MCF 10A (cell line): Measurements from ENCODE around the gene GAS5. TPM values are rescaled to one million over a fixed set of nuclear protein-coding genes. Genes with fewer than 3 reads are reported as not detected.

Experiments used
- BruUV-seq: library from RNA; stranded (reverse); fragments of 400-500 nt; replicated peaks from 2 replicates; lab custom pipeline; 2021; lab: Mats Ljungman, UMichigan
- CTCF ChIA-PET: fragments of 300-600 bp; sonication (Branson Sonifier 250); formaldehyde crosslinking; extraction: SDS; loops from one replicate; lab custom pipeline; 2021; ENCODE audit warnings: antibody characterized with exemption, inconsistent platforms; lab: Yijun Ruan, JAX
- POLR2A ChIA-PET: fragments of 300-600, 350-650 bp; sonication (Branson Sonifier 250); formaldehyde crosslinking; extraction: SDS; loops from one replicate; lab custom pipeline; 2020; ENCODE audit warnings: antibody characterized with exemption, inconsistent platforms; lab: Yijun Ruan, JAX
- DNase-seq: peaks from one replicate; pipeline ENCODE4 v3.0.0-alpha.2; 2018; ENCODE audit not compliant: unreplicated experiment
- H3K27ac Mint-ChIP-seq: one replicate; pipeline ENCODE4 v1.8.0; 2022; ENCODE audit warnings: mild to moderate bottlenecking, low read depth, mixed read lengths; ENCODE audit not compliant: unreplicated experiment
- H3K27me3 Mint-ChIP-seq: one replicate; pipeline ENCODE4 v1.8.0; 2022; ENCODE audit warnings: mixed read lengths; ENCODE audit not compliant: insufficient read depth, unreplicated experiment
- H3K36me3 Mint-ChIP-seq: one replicate; pipeline ENCODE4 v1.8.0; 2022; ENCODE audit warnings: mild to moderate bottlenecking, moderate library complexity, mixed read lengths; ENCODE audit not compliant: insufficient read depth, unreplicated experiment
- H3K4me1 Mint-ChIP-seq: one replicate; pipeline ENCODE4 v1.8.0; 2022; ENCODE audit warnings: mixed read lengths; ENCODE audit not compliant: insufficient read depth, unreplicated experiment
- H3K4me3 Mint-ChIP-seq: one replicate; pipeline ENCODE4 v1.8.0; 2022; ENCODE audit warnings: mild to moderate bottlenecking, moderate library complexity, mixed read lengths; ENCODE audit not compliant: unreplicated experiment
- H3K9me3 Mint-ChIP-seq: one replicate; pipeline ENCODE4 v1.8.0; 2022; ENCODE audit warnings: mixed read lengths; ENCODE audit not compliant: unreplicated experiment
- CTCF ChIP-seq: fragments of 200-600 bp; IDR thresholded peaks from one replicate; pipeline ENCODE4 v1.8.0; 2022; ENCODE audit warnings: antibody characterized with exemption, mild to moderate bottlenecking; ENCODE audit not compliant: unreplicated experiment
- intact Hi-C: fragments of 100-400 bp; cut with micrococcal nuclease; formaldehyde crosslinking; loops from 2 replicates; pipeline ENCODE4 v1.14.1; 2022
- total RNA-seq: library from RNA; stranded (reverse); gene quantifications from 2 replicates; pipeline ENCODE4 v1.2.3, GENCODE V29; 2022

GAS5 gene
- total RNA-seq, 1 experiment from 2014 or later = 3,184 TPM

GRCh38 chr1:173889885-173890284, 22.1 kb upstream of the GAS5 start:
- Mint-ChIP-seq H3K4me3 (no peak overlapping the region), H3K27ac (no peak overlapping the region), H3K4me1 (peaks cover 7% of the 10 kb centered on the region), H3K36me3 (peaks cover 22% of the 10 kb centered on the region), H3K9me3 (no peaks in the 10 kb centered on the region), H3K27me3 (no peaks in the 10 kb centered on the region)
- ChIA-PET CTCF (interaction anchor here (0.6 to 1.6 kb wide), 3 partner anchors 174 to 1904 kb away, joined by 3 to 5 read pairs (median 5); no protein-coding TSS in a partner anchor), POLR2A (interaction anchor here (0.8 to 1.0 kb wide), 2 partner anchors 14 to 21 kb away, joined by 3 to 8 read pairs; partner anchors contain the start of gene ZBTB37)
- no peak for DNase-seq
- TF ChIP-seq CTCF = no peak
- no TSS peak for BruUV-seq
- intact Hi-C loops = no loop called here

- H3K36me3 Mint-ChIP-seq = peaks cover 22% of the 10 kb centered on the region
- H3K4me3 Mint-ChIP-seq = no peak overlapping the region
- intact Hi-C loops = no loop called here
- POLR2A ChIA-PET = interaction anchor here (0.6 to 2.9 kb wide), 3 partner anchors 20 to 409 kb away, joined by 3 to 18 read pairs (median 4); partner anchors contain the start of genes GAS5 and ZBTB37
- H3K4me1 Mint-ChIP-seq = peaks cover 1% of the 10 kb centered on the region
- no peaks in the 10 kb centered on the region for H3K27me3 Mint-ChIP-seq
- DNase-seq = no peak
- no TSS peak for BruUV-seq
- no peak for TF ChIP-seq CTCF
- CTCF ChIA-PET = interaction anchor here (0.5 to 1.6 kb wide), 5 partner anchors 17 to 1169 kb away, joined by 3 to 5 read pairs (median 3); no protein-coding TSS in a partner anchor
- H3K9me3 Mint-ChIP-seq = no peaks in the 10 kb centered on the region
- H3K27ac Mint-ChIP-seq = no peak overlapping the region
Observed at GRCh38 chr1:173888749-173889148, 21.0 kb upstream of the GAS5 start.

GRCh38 chr1:173887627-173888026, 19.8 kb upstream of the GAS5 start:
- ChIA-PET POLR2A (interaction anchor here (2.9 kb wide), 1 partner anchor 18 kb away, joined by 18 read pairs; the partner anchor contains the start of genes GAS5 and ZBTB37), CTCF (interaction anchor here (0.6 to 0.9 kb wide), 2 partner anchors 19 to 208 kb away, joined by 4 read pairs; partner anchors contain the start of gene ZBTB37)
- Mint-ChIP-seq H3K36me3 (peaks cover 22% of the 10 kb centered on the region), H3K4me3 (no peak overlapping the region), H3K9me3 (no peaks in the 10 kb centered on the region), H3K27ac (no peak overlapping the region), H3K27me3 (no peaks in the 10 kb centered on the region), H3K4me1 (no peaks in the 10 kb centered on the region)
- no peak for DNase-seq
- no peak for TF ChIP-seq CTCF
- intact Hi-C loops = no loop called here
- no TSS peak for BruUV-seq

GRCh38 chr1:173886746-173887611, 19.2 kb upstream of the GAS5 start:
- ChIA-PET CTCF (interaction anchor here (0.9 kb wide), 1 partner anchor 18 kb away, joined by 4 read pairs; the partner anchor contains the start of gene ZBTB37), POLR2A (interaction anchor here (2.9 kb wide), 1 partner anchor 18 kb away, joined by 18 read pairs; the partner anchor contains the start of genes GAS5 and ZBTB37)
- no peak for TF ChIP-seq CTCF
- no peak overlapping the region for H3K4me3 Mint-ChIP-seq
- no peaks in the 10 kb centered on the region for H3K9me3 Mint-ChIP-seq
- BruUV-seq = no TSS peak
- H3K27me3 Mint-ChIP-seq = no peaks in the 10 kb centered on the region
- intact Hi-C loops = no loop called here
- H3K4me1 Mint-ChIP-seq = no peaks in the 10 kb centered on the region
- peaks cover 22% of the 10 kb centered on the region for H3K36me3 Mint-ChIP-seq
- no peak for DNase-seq
- H3K27ac Mint-ChIP-seq = no peak overlapping the region
